Measurements from ENCODE around the gene ZC3H18.

ZC3H18 gene

GRCh38 chr16:88530051-88530857, 39.9 kb upstream of the ZC3H18 start:
- TF ChIP-seq SUZ12 (IDR thresholded peaks at IDR 0.05; ENCODE audit: extremely low read depth, insufficient read depth, insufficient read length) (no peak), YY1 (IDR thresholded peaks at IDR 0.05; ENCODE audit: insufficient read depth, insufficient read length) (no peak), ZNF274 (IDR thresholded peaks at IDR 0.05; ENCODE audit: low read depth, low read length) (no peak)
- H3K9ac ChIP-seq (ENCODE audit: insufficient read length, low read depth) = no peak overlapping the region
- H3K4me1 ChIP-seq (ENCODE audit: insufficient read depth, insufficient read length) = peaks cover 35% of the 10 kb centered on the region
- H3K4me3 ChIP-seq (ENCODE audit: insufficient read length, low read depth) = no peak overlapping the region
- no peak for DNase-seq (ENCODE audit: low read depth, low spot score)
- no peaks in the 10 kb centered on the region for H3K9me3 ChIP-seq (ENCODE audit: insufficient read depth, low read length)
- H3K27me3 ChIP-seq (ENCODE audit: insufficient read depth, insufficient read length) = no peaks in the 10 kb centered on the region
- H3K36me3 ChIP-seq (ENCODE audit: insufficient read depth, insufficient read length, low read length) = peaks cover 43% of the 10 kb centered on the region

- no peaks in the 10 kb centered on the region for H3K27me3 ChIP-seq (ENCODE audit: insufficient read depth, insufficient read length)
- TF ChIP-seq ZNF274 (IDR thresholded peaks at IDR 0.05; ENCODE audit: low read depth, low read length) (no peak), SUZ12 (IDR thresholded peaks at IDR 0.05; ENCODE audit: extremely low read depth, insufficient read depth, insufficient read length) (no peak), YY1 (IDR thresholded peaks at IDR 0.05; ENCODE audit: insufficient read depth, insufficient read length) (no peak)
- peaks cover 36% of the 10 kb centered on the region for H3K4me1 ChIP-seq (ENCODE audit: insufficient read depth, insufficient read length)
- no peak overlapping the region for H3K4me3 ChIP-seq (ENCODE audit: insufficient read length, low read depth)
- peaks cover 47% of the 10 kb centered on the region for H3K36me3 ChIP-seq (ENCODE audit: insufficient read depth, insufficient read length, low read length)
- DNase-seq (ENCODE audit: low read depth, low spot score) = no peak
- H3K9ac ChIP-seq (ENCODE audit: insufficient read length, low read depth) = peak overlapping the region; percentile 42
- no peaks in the 10 kb centered on the region for H3K9me3 ChIP-seq (ENCODE audit: insufficient read depth, low read length)
These were observed 39.4 kb upstream of the ZC3H18 start for GRCh38 chr16:88530858-88531203.

GRCh38 chr16:88531346-88531745, 38.9 kb upstream of the ZC3H18 start:
- Histone ChIP-seq H3K4me3 (ENCODE audit: insufficient read length, low read depth) (no peak overlapping the region), H3K4me1 (ENCODE audit: insufficient read depth, insufficient read length) (peaks cover 34% of the 10 kb centered on the region), H3K27me3 (ENCODE audit: insufficient read depth, insufficient read length) (no peaks in the 10 kb centered on the region), H3K36me3 (ENCODE audit: insufficient read depth, insufficient read length, low read length) (peaks cover 45% of the 10 kb centered on the region), H3K9ac (ENCODE audit: insufficient read length, low read depth) (peak overlapping the region; percentile 42), H3K9me3 (ENCODE audit: insufficient read depth, low read length) (no peaks in the 10 kb centered on the region)
- TF ChIP-seq YY1 (IDR thresholded peaks at IDR 0.05; ENCODE audit: insufficient read depth, insufficient read length) (no peak), SUZ12 (IDR thresholded peaks at IDR 0.05; ENCODE audit: extremely low read depth, insufficient read depth, insufficient read length) (no peak), ZNF274 (IDR thresholded peaks at IDR 0.05; ENCODE audit: low read depth, low read length) (no peak)
- DNase-seq (ENCODE audit: low read depth, low spot score) = no peak

GRCh38 chr16:88531931-88532433, 38.2 kb upstream of the ZC3H18 start:
- no peaks in the 10 kb centered on the region for H3K9me3 ChIP-seq (ENCODE audit: insufficient read depth, low read length)
- peaks cover 33% of the 10 kb centered on the region for H3K4me1 ChIP-seq (ENCODE audit: insufficient read depth, insufficient read length)
- no peaks in the 10 kb centered on the region for H3K27me3 ChIP-seq (ENCODE audit: insufficient read depth, insufficient read length)
- peaks cover 45% of the 10 kb centered on the region for H3K36me3 ChIP-seq (ENCODE audit: insufficient read depth, insufficient read length, low read length)
- peak overlapping the region; percentile 52 for H3K4me3 ChIP-seq (ENCODE audit: insufficient read length, low read depth)
- H3K9ac ChIP-seq (ENCODE audit: insufficient read length, low read depth) = peak overlapping the region; percentile 94
- TF ChIP-seq YY1 (IDR thresholded peaks at IDR 0.05; ENCODE audit: insufficient read depth, insufficient read length) (no peak), ZNF274 (IDR thresholded peaks at IDR 0.05; ENCODE audit: low read depth, low read length) (no peak), SUZ12 (IDR thresholded peaks at IDR 0.05; ENCODE audit: extremely low read depth, insufficient read depth, insufficient read length) (no peak)
- DNase-seq (ENCODE audit: low read depth, low spot score) = no peak

- peak overlapping the region; percentile 94 for H3K9ac ChIP-seq (ENCODE audit: insufficient read length, low read depth)
- no peak for DNase-seq (ENCODE audit: low read depth, low spot score)
- TF ChIP-seq YY1 (IDR thresholded peaks at IDR 0.05; ENCODE audit: insufficient read depth, insufficient read length) = no peak
- TF ChIP-seq SUZ12 (IDR thresholded peaks at IDR 0.05; ENCODE audit: extremely low read depth, insufficient read depth, insufficient read length) = no peak
- TF ChIP-seq ZNF274 (IDR thresholded peaks at IDR 0.05; ENCODE audit: low read depth, low read length) = no peak
- peak overlapping the region; percentile 52 for H3K4me3 ChIP-seq (ENCODE audit: insufficient read length, low read depth)
- H3K27me3 ChIP-seq (ENCODE audit: insufficient read depth, insufficient read length) = no peaks in the 10 kb centered on the region
- H3K9me3 ChIP-seq (ENCODE audit: insufficient read depth, low read length) = no peaks in the 10 kb centered on the region
- peaks cover 33% of the 10 kb centered on the region for H3K4me1 ChIP-seq (ENCODE audit: insufficient read depth, insufficient read length)
- H3K36me3 ChIP-seq (ENCODE audit: insufficient read depth, insufficient read length, low read length) = peaks cover 45% of the 10 kb centered on the region
These were observed 37.6 kb upstream of the ZC3H18 start for GRCh38 chr16:88532434-88533241.

- Histone ChIP-seq H3K27me3 (ENCODE audit: insufficient read depth, insufficient read length) (no peaks in the 10 kb centered on the region), H3K4me3 (ENCODE audit: insufficient read length, low read depth) (peak overlapping the region; percentile 52), H3K36me3 (ENCODE audit: insufficient read depth, insufficient read length, low read length) (peaks cover 45% of the 10 kb centered on the region), H3K4me1 (ENCODE audit: insufficient read depth, insufficient read length) (peaks cover 36% of the 10 kb centered on the region), H3K9me3 (ENCODE audit: insufficient read depth, low read length) (no peaks in the 10 kb centered on the region), H3K9ac (ENCODE audit: insufficient read length, low read depth) (peak overlapping the region; percentile 94)
- no peak for DNase-seq (ENCODE audit: low read depth, low spot score)
- no peak for TF ChIP-seq ZNF274 (IDR thresholded peaks at IDR 0.05; ENCODE audit: low read depth, low read length)
- TF ChIP-seq YY1 (IDR thresholded peaks at IDR 0.05; ENCODE audit: insufficient read depth, insufficient read length) = no peak
- TF ChIP-seq SUZ12 (IDR thresholded peaks at IDR 0.05; ENCODE audit: extremely low read depth, insufficient read depth, insufficient read length) = no peak
These were observed 36.8 kb upstream of the ZC3H18 start for GRCh38 chr16:88533381-88533917.
